HG03558 (cell line): ENCODE data around the gene TMEM89.

Experiments used
- ATAC-seq: cut with Tn5 transposase; IDR thresholded peaks from one replicate; pipeline ENCODE4 v1.9.1; 2021; ENCODE audit warnings: moderate number of reproducible peaks; ENCODE audit not compliant: unreplicated experiment; ENCODE audit errors: extremely low read depth

Gene TMEM89

GRCh38 chr3:48593337-48593736 is 28.2 kb downstream of the TMEM89 start:
- ATAC-seq = no peak

DNA sequence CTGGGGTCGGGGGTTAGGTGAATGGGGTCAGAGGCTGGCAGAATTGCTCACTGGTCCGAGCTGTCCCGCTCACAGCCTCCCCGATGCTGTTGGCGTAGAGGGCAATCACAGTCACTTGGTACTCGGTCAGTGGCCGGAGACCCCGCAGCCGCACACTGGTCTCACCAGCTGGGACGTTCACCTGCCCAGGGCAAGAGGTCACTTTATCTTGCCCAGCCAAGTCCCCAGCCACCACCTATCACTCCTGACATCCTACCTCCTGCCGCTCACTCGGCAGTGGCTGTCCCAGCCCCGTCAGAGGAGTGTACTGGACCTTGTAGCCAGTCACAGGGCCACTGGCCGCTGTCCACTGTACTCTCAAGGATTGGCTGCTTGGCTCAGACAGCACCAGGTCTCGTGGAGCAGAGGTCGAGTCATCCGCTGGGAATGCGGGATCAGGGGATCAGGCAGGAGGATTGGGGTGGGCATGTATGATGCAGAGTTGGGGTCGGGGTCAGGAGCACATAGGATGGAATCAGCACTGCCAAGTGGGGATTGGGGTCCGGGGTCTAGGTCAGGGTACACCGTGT is 29.0 kb downstream of the TMEM89 start:
- no peak for ATAC-seq

DNA sequence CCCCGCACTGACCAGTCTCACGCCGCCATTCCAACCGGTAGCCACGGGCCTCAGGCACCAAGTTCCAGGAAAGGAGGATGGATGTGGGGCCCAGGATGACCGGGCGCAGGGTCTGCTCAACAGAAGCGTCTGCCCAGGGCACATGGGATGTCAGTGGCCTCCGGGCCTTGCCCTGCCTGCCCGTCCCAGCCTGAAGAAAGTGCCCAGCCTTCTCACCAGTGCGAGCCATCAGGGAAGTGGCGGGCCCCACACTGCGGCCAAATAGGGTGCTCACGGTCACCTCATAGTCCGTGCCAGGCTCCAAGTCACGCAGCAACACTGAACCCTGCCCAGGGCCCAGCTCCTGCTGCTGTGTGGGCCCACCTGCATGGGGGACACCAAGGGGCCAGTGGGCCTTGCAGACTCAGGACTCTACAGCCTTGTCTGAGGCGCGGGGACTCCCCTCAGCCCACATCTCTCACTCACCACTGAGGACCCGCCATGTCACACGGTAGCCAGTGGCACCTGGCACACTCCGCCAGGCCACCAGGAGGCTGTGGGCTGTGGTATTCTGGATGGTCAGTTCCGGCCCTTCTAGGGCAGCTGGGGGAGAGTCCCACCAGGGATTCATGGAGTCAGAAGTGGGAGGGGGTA is 29.6 kb downstream of the TMEM89 start:
- ATAC-seq = no peak

GRCh38 chr3:48591436-48591835 is 30.1 kb downstream of the TMEM89 start:
- ATAC-seq = no peak

GRCh38 chr3:48588230-48588629 is 33.3 kb downstream of the TMEM89 start:
- no peak for ATAC-seq

- ATAC-seq = no peak
Measured at GRCh38 chr3:48587686-48588085, 33.9 kb downstream of the TMEM89 start.

DNA sequence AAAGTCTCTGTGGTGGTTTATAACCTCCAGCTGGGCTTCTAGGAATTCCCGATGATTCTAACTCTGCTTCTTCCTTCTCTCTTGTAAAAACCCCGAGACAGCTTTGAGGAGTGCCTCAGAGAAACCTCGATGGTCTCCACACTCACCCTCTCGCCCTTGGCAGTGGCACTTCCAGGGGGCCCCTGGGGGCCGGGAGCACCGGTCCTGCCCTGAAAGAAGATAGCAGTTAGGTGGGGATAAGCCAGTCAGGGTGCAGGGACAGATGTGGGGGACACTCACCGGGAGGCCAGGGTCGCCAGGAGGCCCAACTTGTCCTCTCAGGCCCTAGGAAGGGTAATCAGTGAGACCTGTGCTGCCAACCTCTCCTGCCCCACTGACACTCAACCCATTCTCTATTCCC is 36.2 kb downstream of the TMEM89 start:
- no peak for ATAC-seq

DNA sequence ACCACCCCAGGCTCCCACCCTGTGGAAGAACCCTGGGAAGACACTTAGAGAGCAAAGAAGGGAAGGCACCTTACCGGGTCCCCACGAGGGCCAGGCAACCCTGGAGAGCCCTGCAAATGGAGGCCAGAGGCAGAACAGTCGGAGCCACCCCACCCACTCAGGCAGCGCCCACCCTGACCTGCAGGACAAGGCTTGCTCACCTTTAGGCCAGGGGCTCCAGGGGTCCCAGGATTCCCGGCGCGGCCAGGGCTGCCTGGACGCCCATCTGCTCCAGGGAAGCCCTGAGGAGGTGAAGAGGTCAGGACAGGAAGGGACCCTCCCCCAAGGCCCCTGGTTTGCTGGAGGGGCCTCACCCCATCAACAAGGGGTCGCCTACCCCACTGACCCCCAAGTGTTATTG is 36.7 kb downstream of the TMEM89 start:
- ATAC-seq = no peak

GRCh38 chr3:48581621-48582481 is 39.7 kb downstream of the TMEM89 start:
- no peak for ATAC-seq

- no peak for ATAC-seq
Measured at GRCh38 chr3:48576647-48577046, 44.9 kb downstream of the TMEM89 start.

- no peak for ATAC-seq
Measured at GRCh38 chr3:48575366-48575765, 46.2 kb downstream of the TMEM89 start.

- no peak for ATAC-seq
Measured at GRCh38 chr3:48573973-48574585, 47.5 kb downstream of the TMEM89 start.

DNA sequence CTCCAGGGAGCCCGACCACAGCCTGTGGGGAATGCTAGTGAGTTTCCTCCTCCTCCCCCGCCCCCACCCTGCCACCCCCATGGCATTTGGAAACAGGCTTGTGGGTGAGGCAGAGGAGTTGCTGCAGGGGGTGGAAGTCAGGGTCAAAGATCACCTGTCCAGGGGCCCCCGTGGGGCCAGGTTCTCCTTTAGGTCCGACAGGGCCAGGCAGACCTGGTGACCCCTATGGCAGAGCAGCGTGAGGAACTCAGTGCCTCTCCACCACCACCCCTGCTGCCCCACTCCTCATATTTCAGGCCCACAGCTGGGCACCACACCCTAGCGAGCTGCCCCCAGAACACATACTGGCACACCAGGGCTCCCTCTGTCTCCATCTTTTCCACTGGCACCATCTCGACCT is 49.1 kb downstream of the TMEM89 start:
- no peak for ATAC-seq

GRCh38 chr3:48571938-48572337 is 49.6 kb downstream of the TMEM89 start:
- ATAC-seq = no peak
